ENCODE data around the gene BICDL1.

Gene BICDL1

DNA sequence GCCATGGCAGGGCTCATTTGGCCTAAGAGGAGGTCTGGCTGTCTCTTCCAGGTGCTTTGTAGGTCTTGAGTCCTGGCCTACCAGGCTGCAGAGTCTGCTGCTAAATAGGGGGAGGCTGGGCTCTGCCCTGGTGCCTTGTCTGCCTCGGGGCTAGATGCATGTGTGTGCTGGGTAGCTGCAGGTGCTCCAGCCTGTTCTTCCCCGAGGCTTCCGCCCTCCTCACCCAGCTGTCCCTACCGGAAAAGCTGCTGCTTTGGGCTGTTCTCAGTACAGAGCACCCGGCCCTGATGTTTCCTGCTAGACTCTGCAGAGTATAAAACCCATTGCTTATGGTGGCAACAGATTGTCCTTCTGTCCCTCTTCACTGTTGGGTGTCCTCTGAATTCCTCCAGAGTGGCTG is 89.8 kb downstream of the BICDL1 start:
- Histone ChIP-seq H3K4ac (ENCODE audit: low read depth, low read length) (no peak overlapping the region), H2BK5ac (ENCODE audit: low read depth, low read length, poor library complexity) (no peak overlapping the region), H2AK5ac (ENCODE audit: low read length) (no peak overlapping the region), H3K79me2 (ENCODE audit: control insufficient read depth, insufficient read depth, low read length, poor library complexity) (no peaks in the 10 kb centered on the region), H3K23ac (ENCODE audit: low read length) (no peak overlapping the region), H3K4me1 (ENCODE audit: control insufficient read depth in 1 of 2, insufficient read depth in 2 of 2, low read length in 2 of 2) (peaks cover 6 to 7% of the 10 kb centered on the region in 2 experiments), H3K4me3 (ENCODE audit: low read depth, low read length) (no peak overlapping the region), H2AFZ (ENCODE audit: insufficient read depth, low read length, poor library complexity) (no peak overlapping the region), H4K8ac (ENCODE audit: low read depth, low read length) (no peak overlapping the region), H3K14ac (ENCODE audit: low read length) (no peak overlapping the region), H3K36me3 (ENCODE audit: control insufficient read depth in 1 of 2, insufficient read depth in 2 of 2, low read length in 2 of 2) (peaks cover 0 to 2% of the 10 kb centered on the region in 2 experiments), H2BK120ac (ENCODE audit: insufficient read depth, low read length, poor library complexity) (no peak overlapping the region), H3K9me3 (ENCODE audit: insufficient read depth, low read depth, low read length) (no peaks in the 10 kb centered on the region), H2BK12ac (ENCODE audit: low read length) (no peak overlapping the region), H4K12ac (ENCODE audit: low read depth, low read length) (no peak overlapping the region), H4K91ac (ENCODE audit: low read depth, low read length) (no peak overlapping the region), H3K4me2 (ENCODE audit: low read length) (no peak overlapping the region), H3K9ac (ENCODE audit: low read length) (no peak overlapping the region), H3K79me1 (ENCODE audit: low read length) (no peaks in the 10 kb centered on the region), H3K27ac (ENCODE audit: low read depth, low read length) (no peak overlapping the region), H3K27me3 (ENCODE audit: insufficient read depth, low read length) (no peaks in the 10 kb centered on the region), H3K18ac (ENCODE audit: low read length) (no peak overlapping the region)
- peak in 1 of 2 donors; percentile 45 for DNase-seq
- no CpG with 5 or more reads among the region's 5 CpGs for WGBS (ENCODE audit: extremely low coverage, insufficient coverage, insufficient read length)

DNA sequence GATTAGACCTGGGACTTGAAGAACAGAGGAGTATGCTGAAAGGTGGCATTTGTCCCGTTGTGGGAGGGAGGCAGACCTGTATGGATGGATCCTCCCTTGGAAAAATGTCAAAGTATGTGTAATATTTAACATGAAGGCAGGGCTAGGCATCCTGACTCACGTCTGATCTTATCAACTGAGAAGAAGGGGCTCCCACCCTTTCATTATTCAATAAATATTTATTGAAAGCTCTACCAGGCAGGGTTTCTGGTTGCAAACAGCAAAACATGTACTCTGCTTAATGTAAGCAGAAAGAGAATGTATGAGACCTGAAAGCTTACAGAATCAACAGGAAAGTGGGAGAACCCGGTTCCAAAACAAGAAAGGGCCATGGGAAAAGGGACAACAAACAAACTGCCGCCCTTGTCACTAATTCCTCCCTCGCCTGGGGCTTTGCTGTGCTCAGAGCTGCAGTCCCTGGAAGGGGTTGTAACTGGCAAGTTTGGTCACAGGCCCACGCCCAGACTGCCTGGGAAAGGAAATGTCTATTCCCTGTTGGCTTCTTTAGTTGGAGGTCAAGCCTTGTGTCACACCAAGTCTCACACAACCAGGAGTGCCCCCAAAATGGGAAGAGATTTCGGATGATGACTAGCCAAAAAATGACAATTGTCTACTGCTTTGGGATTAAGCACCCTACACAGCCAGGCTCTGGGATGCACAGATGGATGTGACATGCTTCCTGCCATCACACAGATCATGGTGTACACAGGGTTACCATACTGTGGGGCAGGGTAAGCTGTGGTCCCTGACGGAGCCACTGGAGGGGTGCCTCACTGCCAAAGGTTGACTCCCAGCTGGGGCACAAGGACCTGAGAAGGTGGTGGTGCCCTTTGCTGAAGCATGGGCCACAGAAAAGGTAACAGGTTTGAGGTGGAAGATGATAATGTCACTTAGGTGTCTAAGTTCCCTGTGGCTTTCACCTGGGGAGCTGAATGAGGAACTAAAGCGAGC is 90.7 kb downstream of the BICDL1 start:
- Histone ChIP-seq H3K23ac (ENCODE audit: low read length) (no peak overlapping the region), H2BK120ac (ENCODE audit: insufficient read depth, low read length, poor library complexity) (no peak overlapping the region), H3K9me3 (ENCODE audit: insufficient read depth, low read depth, low read length) (no peaks in the 10 kb centered on the region), H3K14ac (ENCODE audit: low read length) (no peak overlapping the region), H3K27ac (ENCODE audit: low read depth, low read length) (no peak overlapping the region), H3K4ac (ENCODE audit: low read depth, low read length) (no peak overlapping the region), H2AFZ (ENCODE audit: insufficient read depth, low read length, poor library complexity) (no peak overlapping the region), H3K79me1 (ENCODE audit: low read length) (no peaks in the 10 kb centered on the region), H3K18ac (ENCODE audit: low read length) (no peak overlapping the region), H4K12ac (ENCODE audit: low read depth, low read length) (no peak overlapping the region), H2BK12ac (ENCODE audit: low read length) (no peak overlapping the region), H4K8ac (ENCODE audit: low read depth, low read length) (no peak overlapping the region), H3K4me2 (ENCODE audit: low read length) (no peak overlapping the region), H3K79me2 (ENCODE audit: control insufficient read depth, insufficient read depth, low read length, poor library complexity) (no peaks in the 10 kb centered on the region), H2BK5ac (ENCODE audit: low read depth, low read length, poor library complexity) (no peak overlapping the region), H4K91ac (ENCODE audit: low read depth, low read length) (no peak overlapping the region), H3K4me1 (ENCODE audit: control insufficient read depth in 1 of 2, insufficient read depth in 2 of 2, low read length in 2 of 2) (peaks cover 6 to 7% of the 10 kb centered on the region in 2 experiments), H3K4me3 (ENCODE audit: low read depth, low read length) (no peak overlapping the region), H3K27me3 (ENCODE audit: insufficient read depth, low read length) (no peaks in the 10 kb centered on the region), H3K36me3 (ENCODE audit: control insufficient read depth in 1 of 2, insufficient read depth in 2 of 2, low read length in 2 of 2) (peaks cover 0 to 2% of the 10 kb centered on the region in 2 experiments), H3K9ac (ENCODE audit: low read length) (no peak overlapping the region), H2AK5ac (ENCODE audit: low read length) (no peak overlapping the region)
- peak; percentile 45 to 54 for DNase-seq
- WGBS (ENCODE audit: extremely low coverage, insufficient coverage, insufficient read length): no CpG with 5 or more reads among the region's 9 CpGs

DNA sequence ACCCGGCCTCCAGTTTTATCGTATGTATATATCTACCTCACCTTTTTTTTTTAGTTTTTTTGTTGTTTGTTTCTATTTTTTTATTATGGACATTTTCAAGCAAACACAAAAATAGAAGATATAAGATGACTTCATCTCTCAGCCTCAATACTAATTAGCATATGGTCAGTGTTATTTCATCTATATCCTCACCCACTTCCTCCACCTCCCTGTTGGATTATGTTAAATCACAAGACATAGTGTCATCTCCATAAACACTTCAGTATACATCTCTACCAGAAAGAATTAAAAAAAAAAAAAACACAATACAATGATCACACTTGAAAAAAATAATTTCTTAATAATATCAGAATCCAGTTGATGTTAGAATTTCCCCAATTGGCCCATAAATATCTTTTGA is 92.6 kb downstream of the BICDL1 start:
- Histone ChIP-seq H4K91ac (ENCODE audit: low read depth, low read length) (no peak overlapping the region), H3K4ac (ENCODE audit: low read depth, low read length) (no peak overlapping the region), H2BK5ac (ENCODE audit: low read depth, low read length, poor library complexity) (no peak overlapping the region), H3K4me2 (ENCODE audit: low read length) (no peak overlapping the region), H3K4me1 (ENCODE audit: control insufficient read depth in 1 of 2, insufficient read depth in 2 of 2, low read length in 2 of 2) (peaks cover 6 to 8% of the 10 kb centered on the region in 2 experiments), H3K4me3 (ENCODE audit: low read depth, low read length) (no peak overlapping the region), H3K27ac (ENCODE audit: low read depth, low read length) (no peak overlapping the region), H2BK12ac (ENCODE audit: low read length) (no peak overlapping the region), H3K23ac (ENCODE audit: low read length) (no peak overlapping the region), H3K79me2 (ENCODE audit: control insufficient read depth, insufficient read depth, low read length, poor library complexity) (no peaks in the 10 kb centered on the region), H4K8ac (ENCODE audit: low read depth, low read length) (no peak overlapping the region), H3K27me3 (ENCODE audit: insufficient read depth, low read length) (no peaks in the 10 kb centered on the region), H2BK120ac (ENCODE audit: insufficient read depth, low read length, poor library complexity) (no peak overlapping the region), H3K36me3 (ENCODE audit: control insufficient read depth in 1 of 2, insufficient read depth in 2 of 2, low read length in 2 of 2) (peaks cover 0 to 2% of the 10 kb centered on the region in 2 experiments), H3K9me3 (ENCODE audit: insufficient read depth, low read depth, low read length) (no peaks in the 10 kb centered on the region), H2AFZ (ENCODE audit: insufficient read depth, low read length, poor library complexity) (no peak overlapping the region), H3K79me1 (ENCODE audit: low read length) (no peaks in the 10 kb centered on the region), H3K9ac (ENCODE audit: low read length) (no peak overlapping the region), H3K14ac (ENCODE audit: low read length) (no peak overlapping the region), H2AK5ac (ENCODE audit: low read length) (no peak overlapping the region), H3K18ac (ENCODE audit: low read length) (no peak overlapping the region), H4K12ac (ENCODE audit: low read depth, low read length) (no peak overlapping the region)
- WGBS (ENCODE audit: extremely low coverage, insufficient coverage, insufficient read length): no CpG with 5 or more reads among the region's 2 CpGs
- DNase-seq: no peak

DNA sequence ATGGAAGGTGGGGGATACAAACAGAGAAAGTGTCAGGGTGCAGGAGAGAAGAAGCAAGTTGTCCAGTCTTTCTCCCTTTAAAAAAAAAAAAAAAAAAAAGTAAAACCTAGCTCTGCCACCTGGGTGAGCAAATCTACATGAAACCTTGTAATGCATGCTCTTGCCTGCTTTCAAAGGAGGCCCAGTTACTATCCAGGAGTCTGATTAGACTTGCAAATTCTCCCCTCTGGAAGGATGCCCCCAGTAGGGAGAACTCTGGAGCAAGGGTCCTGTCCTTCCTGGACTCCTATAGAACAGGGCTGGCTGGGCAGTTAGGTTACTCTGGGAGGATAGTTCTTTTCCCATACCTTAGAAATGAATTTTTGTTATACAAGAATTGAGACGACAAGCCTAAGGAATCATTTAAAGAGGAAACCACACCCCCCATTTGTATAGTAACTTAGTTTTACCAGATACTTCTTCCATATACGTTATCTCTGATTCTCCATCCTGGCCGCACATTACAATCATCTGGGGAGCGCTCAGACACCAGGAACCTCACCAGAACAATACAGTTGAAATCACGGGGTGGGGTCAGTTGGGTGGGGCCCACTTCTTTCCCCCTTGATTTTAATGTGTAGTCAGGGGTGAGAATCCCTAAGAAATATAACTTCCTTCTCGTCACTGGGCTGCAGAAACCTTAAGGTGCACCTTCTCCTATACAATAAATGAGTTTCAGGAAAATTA is 97.0 kb downstream of the BICDL1 start:
- Histone ChIP-seq H4K12ac (ENCODE audit: low read depth, low read length) (no peak overlapping the region), H3K27ac (ENCODE audit: low read depth, low read length) (no peak overlapping the region), H3K27me3 (ENCODE audit: insufficient read depth, low read length) (no peaks in the 10 kb centered on the region), H2BK12ac (ENCODE audit: low read length) (no peak overlapping the region), H3K4me3 (ENCODE audit: low read depth, low read length) (no peak overlapping the region), H4K91ac (ENCODE audit: low read depth, low read length) (no peak overlapping the region), H3K79me1 (ENCODE audit: low read length) (no peaks in the 10 kb centered on the region), H3K9me3 (ENCODE audit: insufficient read depth, low read depth, low read length) (no peaks in the 10 kb centered on the region), H2BK5ac (ENCODE audit: low read depth, low read length, poor library complexity) (no peak overlapping the region), H3K4me1 (ENCODE audit: control insufficient read depth in 1 of 2, insufficient read depth in 2 of 2, low read length in 2 of 2) (peaks cover 0 to 4% of the 10 kb centered on the region in 2 experiments), H3K23ac (ENCODE audit: low read length) (no peak overlapping the region), H3K4ac (ENCODE audit: low read depth, low read length) (no peak overlapping the region), H3K79me2 (ENCODE audit: control insufficient read depth, insufficient read depth, low read length, poor library complexity) (no peaks in the 10 kb centered on the region), H3K4me2 (ENCODE audit: low read length) (no peak overlapping the region), H4K8ac (ENCODE audit: low read depth, low read length) (no peak overlapping the region), H2BK120ac (ENCODE audit: insufficient read depth, low read length, poor library complexity) (no peak overlapping the region), H3K9ac (ENCODE audit: low read length) (no peak overlapping the region), H3K36me3 (ENCODE audit: control insufficient read depth in 1 of 2, insufficient read depth in 2 of 2, low read length in 2 of 2) (peaks cover 0 to 3% of the 10 kb centered on the region in 2 experiments), H3K18ac (ENCODE audit: low read length) (no peak overlapping the region), H3K14ac (ENCODE audit: low read length) (no peak overlapping the region), H2AFZ (ENCODE audit: insufficient read depth, low read length, poor library complexity) (no peak overlapping the region), H2AK5ac (ENCODE audit: low read length) (no peak overlapping the region)
- no CpG with 5 or more reads among the region's 6 CpGs for WGBS (ENCODE audit: extremely low coverage, insufficient coverage, insufficient read length)
- no peak for DNase-seq

Measured in trophoblast cell (in vitro differentiated cells and primary cell).